Neural cell (in vitro differentiated cells): Measurements from ENCODE around the gene CDKAL1. TPM values are rescaled to one million over a fixed set of nuclear protein-coding genes. Genes with fewer than 3 reads are reported as not detected.

ENCODE experiments used
- H2AFZ ChIP-seq: fragments of 200-600, 300-800 bp; sonication (generic), shearing (Covaris generic); 2 replicates; pipeline ENCODE4 v1.6.0; 2014; ENCODE audit warnings: low read depth, mild to moderate bottlenecking, antibody characterized with exemption, low read length, moderate library complexity
- H3F3A ChIP-seq: fragments of 200-600 bp; shearing (Covaris generic); 2 replicates; pipeline ENCODE4 v1.6.1; 2016; ENCODE audit warnings: mild to moderate bottlenecking, moderate library complexity, mixed read lengths, antibody characterized with exemption, low read length; ENCODE audit not compliant: insufficient read depth, poor library complexity, severe bottlenecking
- H3K27ac ChIP-seq: fragments of 200-600, 300-800 bp; sonication (generic), shearing (Covaris generic); 2 replicates; pipeline ENCODE4 v1.5.1; 2014; ENCODE audit warnings: mild to moderate bottlenecking, low read length, moderate library complexity
- H3K27me3 ChIP-seq: fragments of 300-800, 200-600 bp; sonication (generic), shearing (Covaris generic); 2 replicates; pipeline ENCODE4 v1.6.0; 2014; ENCODE audit warnings: mild to moderate bottlenecking, low read depth, low read length, moderate library complexity; ENCODE audit not compliant: insufficient read depth
- H3K36me3 ChIP-seq: fragments of 300-800, 200-600 bp; sonication (generic), shearing (Covaris generic); 2 replicates; pipeline ENCODE4 v1.5.1; 2014; ENCODE audit warnings: mild to moderate bottlenecking, antibody characterized with exemption, low read length, moderate library complexity; ENCODE audit not compliant: insufficient read depth
- H3K4me2 ChIP-seq: fragments of 300-800, 200-600 bp; sonication (generic), shearing (Covaris generic); 2 replicates; pipeline ENCODE4 v1.6.0; 2014; ENCODE audit warnings: mild to moderate bottlenecking, low read length
- H3K4me3 ChIP-seq: fragments of 300-800, 200-600 bp; sonication (generic), shearing (Covaris generic); 2 replicates; pipeline ENCODE4 v1.5.1; 2014; ENCODE audit warnings: mild to moderate bottlenecking, low read length, moderate library complexity
- H3K79me2 ChIP-seq: fragments of 200-600 bp; shearing (Covaris generic); replicated peaks from 2 replicates; pipeline ENCODE4 v1.6.0; 2014; ENCODE audit warnings: mild to moderate bottlenecking, low read length, moderate library complexity; ENCODE audit not compliant: insufficient read depth
- H3K9ac ChIP-seq: fragments of 300-800, 200-600 bp; sonication (generic), shearing (Covaris generic); 2 replicates; pipeline ENCODE4 v1.6.1; 2016; ENCODE audit warnings: mild to moderate bottlenecking, low read length, mixed read lengths
- H3K9me2 ChIP-seq: fragments of 200-600 bp; shearing (Covaris generic); 2 replicates; pipeline ENCODE4 v1.6.1; 2016; ENCODE audit warnings: mild to moderate bottlenecking, low read length, mixed read lengths; ENCODE audit not compliant: insufficient read depth
- H3K9me3 ChIP-seq: fragments of 200-600, 300-800 bp; sonication (generic), shearing (Covaris generic); 2 replicates; pipeline ENCODE4 v1.6.1; 2016; ENCODE audit warnings: mild to moderate bottlenecking, mixed run types, low read length, moderate library complexity, mixed read lengths
- H4K20me1 ChIP-seq: fragments of 200-600 bp; shearing (Covaris generic); 2 replicates; pipeline ENCODE4 v1.6.1; 2016; ENCODE audit warnings: mild to moderate bottlenecking, mixed run types; ENCODE audit not compliant: insufficient read depth
- EP300 ChIP-seq: fragments of 450-650 bp; conservative IDR thresholded peaks from 2 replicates; pipeline ENCODE4 v1.6.1; 2014; ENCODE audit warnings: antibody characterized with exemption, mild to moderate bottlenecking, moderate library complexity; ENCODE audit not compliant: poor library complexity, severe bottlenecking
- EZH2 ChIP-seq: fragments of 200-600, 300-800 bp; shearing (Covaris generic), sonication (generic); IDR thresholded peaks from 2 replicates; pipeline ENCODE4 v1.6.1; 2014; ENCODE audit warnings: antibody characterized with exemption, low read length, borderline replicate concordance, mild to moderate bottlenecking; ENCODE audit not compliant: insufficient read depth, poor library complexity, severe bottlenecking
- MXI1 ChIP-seq: fragments of 450-650 bp; conservative IDR thresholded peaks from 2 replicates; pipeline ENCODE4 v1.6.1; 2014; ENCODE audit warnings: antibody characterized with exemption, mild to moderate bottlenecking; ENCODE audit not compliant: poor library complexity, severe bottlenecking
- POLR2AphosphoS5 ChIP-seq: IDR thresholded peaks from 2 replicates; pipeline ENCODE4 v1.6.1; 2012
- RAD21 ChIP-seq: fragments of 450-650 bp; conservative IDR thresholded peaks from 2 replicates; pipeline ENCODE4 v1.6.1; 2014; ENCODE audit warnings: antibody characterized with exemption, mild to moderate bottlenecking, moderate library complexity
- SMC3 ChIP-seq: fragments of 450-650 bp; conservative IDR thresholded peaks from 2 replicates; pipeline ENCODE4 v1.6.1; 2014; ENCODE audit warnings: antibody characterized with exemption, mild to moderate bottlenecking, moderate library complexity; ENCODE audit not compliant: poor library complexity
- TAF1 ChIP-seq: IDR thresholded peaks from 2 replicates; pipeline ENCODE4 v1.6.1; 2012; ENCODE audit warnings: low read depth
- polyA plus RNA-seq: library from polyadenylated mRNA; depleted of rRNA; stranded (reverse); fragments of >200 nt; gene quantifications from 2 replicates; pipeline ENCODE4 v1.2.3, GENCODE V29; 2014
- TF ChIP-seq, protein P1 (sequence below): fragments of 450-650 bp; IDR thresholded peaks from 2 replicates; pipeline ENCODE4 v1.5.1; 2014; ENCODE audit warnings: antibody characterized with exemption, mild to moderate bottlenecking, moderate library complexity; ENCODE audit not compliant: poor library complexity, severe bottlenecking
- TF ChIP-seq, protein P2 (sequence below): IDR thresholded peaks from 2 replicates; pipeline ENCODE4 v1.6.1; 2012; ENCODE audit warnings: borderline replicate concordance

The CDKAL1 gene
- polyA plus RNA-seq, 1 donor from 2014 or later: 10.7 TPM

DNA sequence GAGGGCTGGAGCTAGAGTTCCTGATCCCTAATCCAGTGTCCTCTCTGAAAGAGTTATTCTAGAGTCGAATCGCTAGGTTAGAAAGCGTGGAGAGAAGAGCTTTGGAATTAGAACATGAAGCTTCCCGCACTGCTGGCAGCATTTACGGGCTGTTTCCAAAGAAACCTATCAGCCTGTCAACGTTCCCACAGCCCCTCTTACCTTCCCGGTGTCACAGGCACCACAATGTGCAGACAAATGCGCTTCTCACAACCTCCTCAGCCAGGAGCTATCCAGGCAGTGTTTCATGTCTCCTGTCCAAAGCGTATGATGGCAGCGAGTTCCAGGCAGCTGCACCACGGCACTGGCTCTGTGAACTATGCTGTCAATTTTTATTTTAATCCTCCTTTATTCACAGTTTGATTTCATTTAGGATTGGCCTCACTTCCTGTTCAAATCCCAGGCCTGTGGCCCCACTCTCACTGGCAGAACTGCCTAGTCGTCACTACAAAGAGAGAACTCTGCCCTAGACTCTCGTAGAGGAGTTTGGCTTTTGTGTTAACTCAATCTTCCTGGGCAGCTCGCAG is 736.5 kb downstream of the CDKAL1 start:
- H3K9me3 ChIP-seq: no peaks in the 10 kb centered on the region
- peak overlapping the region; percentile 14 for H3K27ac ChIP-seq
- H3K4me3 ChIP-seq: no peak overlapping the region
- H2AFZ ChIP-seq: no peak overlapping the region
- H4K20me1 ChIP-seq: no peaks in the 10 kb centered on the region
- no peak overlapping the region for H3K4me2 ChIP-seq
- peak overlapping the region; percentile 17 for H3K9ac ChIP-seq
- H3F3A ChIP-seq: no peaks in the 10 kb centered on the region
- no peaks in the 10 kb centered on the region for H3K27me3 ChIP-seq
- no peaks in the 10 kb centered on the region for H3K79me2 ChIP-seq
- TF ChIP-seq, protein P1, sequence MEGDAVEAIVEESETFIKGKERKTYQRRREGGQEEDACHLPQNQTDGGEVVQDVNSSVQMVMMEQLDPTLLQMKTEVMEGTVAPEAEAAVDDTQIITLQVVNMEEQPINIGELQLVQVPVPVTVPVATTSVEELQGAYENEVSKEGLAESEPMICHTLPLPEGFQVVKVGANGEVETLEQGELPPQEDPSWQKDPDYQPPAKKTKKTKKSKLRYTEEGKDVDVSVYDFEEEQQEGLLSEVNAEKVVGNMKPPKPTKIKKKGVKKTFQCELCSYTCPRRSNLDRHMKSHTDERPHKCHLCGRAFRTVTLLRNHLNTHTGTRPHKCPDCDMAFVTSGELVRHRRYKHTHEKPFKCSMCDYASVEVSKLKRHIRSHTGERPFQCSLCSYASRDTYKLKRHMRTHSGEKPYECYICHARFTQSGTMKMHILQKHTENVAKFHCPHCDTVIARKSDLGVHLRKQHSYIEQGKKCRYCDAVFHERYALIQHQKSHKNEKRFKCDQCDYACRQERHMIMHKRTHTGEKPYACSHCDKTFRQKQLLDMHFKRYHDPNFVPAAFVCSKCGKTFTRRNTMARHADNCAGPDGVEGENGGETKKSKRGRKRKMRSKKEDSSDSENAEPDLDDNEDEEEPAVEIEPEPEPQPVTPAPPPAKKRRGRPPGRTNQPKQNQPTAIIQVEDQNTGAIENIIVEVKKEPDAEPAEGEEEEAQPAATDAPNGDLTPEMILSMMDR: no peak
- peak; percentile 22 for TF ChIP-seq POLR2AphosphoS5
- TF ChIP-seq, protein P2, sequence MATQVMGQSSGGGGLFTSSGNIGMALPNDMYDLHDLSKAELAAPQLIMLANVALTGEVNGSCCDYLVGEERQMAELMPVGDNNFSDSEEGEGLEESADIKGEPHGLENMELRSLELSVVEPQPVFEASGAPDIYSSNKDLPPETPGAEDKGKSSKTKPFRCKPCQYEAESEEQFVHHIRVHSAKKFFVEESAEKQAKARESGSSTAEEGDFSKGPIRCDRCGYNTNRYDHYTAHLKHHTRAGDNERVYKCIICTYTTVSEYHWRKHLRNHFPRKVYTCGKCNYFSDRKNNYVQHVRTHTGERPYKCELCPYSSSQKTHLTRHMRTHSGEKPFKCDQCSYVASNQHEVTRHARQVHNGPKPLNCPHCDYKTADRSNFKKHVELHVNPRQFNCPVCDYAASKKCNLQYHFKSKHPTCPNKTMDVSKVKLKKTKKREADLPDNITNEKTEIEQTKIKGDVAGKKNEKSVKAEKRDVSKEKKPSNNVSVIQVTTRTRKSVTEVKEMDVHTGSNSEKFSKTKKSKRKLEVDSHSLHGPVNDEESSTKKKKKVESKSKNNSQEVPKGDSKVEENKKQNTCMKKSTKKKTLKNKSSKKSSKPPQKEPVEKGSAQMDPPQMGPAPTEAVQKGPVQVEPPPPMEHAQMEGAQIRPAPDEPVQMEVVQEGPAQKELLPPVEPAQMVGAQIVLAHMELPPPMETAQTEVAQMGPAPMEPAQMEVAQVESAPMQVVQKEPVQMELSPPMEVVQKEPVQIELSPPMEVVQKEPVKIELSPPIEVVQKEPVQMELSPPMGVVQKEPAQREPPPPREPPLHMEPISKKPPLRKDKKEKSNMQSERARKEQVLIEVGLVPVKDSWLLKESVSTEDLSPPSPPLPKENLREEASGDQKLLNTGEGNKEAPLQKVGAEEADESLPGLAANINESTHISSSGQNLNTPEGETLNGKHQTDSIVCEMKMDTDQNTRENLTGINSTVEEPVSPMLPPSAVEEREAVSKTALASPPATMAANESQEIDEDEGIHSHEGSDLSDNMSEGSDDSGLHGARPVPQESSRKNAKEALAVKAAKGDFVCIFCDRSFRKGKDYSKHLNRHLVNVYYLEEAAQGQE: peak; percentile 70
- TF ChIP-seq EZH2: no peak
- no peak for TF ChIP-seq MXI1
- peak; percentile 42 for TF ChIP-seq EP300
- TF ChIP-seq SMC3: no peak
- no peak for TF ChIP-seq RAD21
- no peak for TF ChIP-seq TAF1
- no peaks in the 10 kb centered on the region for H3K9me2 ChIP-seq
- H3K36me3 ChIP-seq: no peaks in the 10 kb centered on the region

DNA sequence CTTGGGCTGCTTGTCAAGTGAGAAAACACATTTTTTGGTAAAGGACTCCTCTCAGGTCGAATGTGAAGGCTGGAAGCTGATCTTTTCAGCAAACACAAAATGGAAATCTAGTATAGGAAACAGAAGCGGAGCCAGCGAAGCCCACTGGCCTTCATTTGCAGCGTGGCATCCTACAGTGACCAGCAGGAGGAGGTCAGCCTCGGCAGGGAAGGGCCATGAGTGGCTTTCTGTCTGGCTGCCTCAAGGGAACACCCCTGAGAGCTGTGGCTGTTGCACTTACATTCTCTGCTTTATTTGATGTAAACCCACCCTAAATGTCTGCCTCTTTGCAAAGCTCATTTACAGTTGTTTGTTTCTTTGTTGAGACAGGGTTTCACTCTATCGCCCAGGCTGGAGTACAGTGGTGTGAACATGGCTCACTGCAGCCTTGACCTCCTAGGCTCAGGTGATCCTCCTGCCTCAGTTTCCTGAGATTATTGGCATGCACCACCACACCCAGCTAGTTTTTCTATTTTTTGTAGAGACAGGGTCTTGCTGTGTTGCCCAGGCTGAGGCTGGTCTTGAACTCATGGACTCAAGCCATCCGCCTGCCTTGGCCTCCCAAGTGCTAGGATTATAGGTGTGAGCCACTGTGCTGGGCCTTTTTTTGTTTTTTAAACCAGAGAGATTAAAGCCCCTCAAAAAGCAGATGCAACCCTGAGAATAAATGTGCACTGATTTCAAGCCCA is 737.3 kb downstream of the CDKAL1 start:
- Histone ChIP-seq H4K20me1 (no peaks in the 10 kb centered on the region), H3K27ac (no peak overlapping the region), H3K27me3 (no peaks in the 10 kb centered on the region), H3K36me3 (no peaks in the 10 kb centered on the region), H2AFZ (no peak overlapping the region), H3F3A (no peaks in the 10 kb centered on the region), H3K79me2 (no peaks in the 10 kb centered on the region), H3K9me2 (no peaks in the 10 kb centered on the region), H3K4me3 (no peak overlapping the region), H3K9me3 (no peaks in the 10 kb centered on the region), H3K4me2 (no peak overlapping the region), H3K9ac (no peak overlapping the region)
- no peak for TF ChIP-seq EP300
- TF ChIP-seq, protein P2: no peak
- TF ChIP-seq EZH2: no peak
- no peak for TF ChIP-seq RAD21
- no peak for TF ChIP-seq TAF1
- TF ChIP-seq POLR2AphosphoS5: no peak
- TF ChIP-seq MXI1: no peak
- no peak for TF ChIP-seq SMC3
- TF ChIP-seq, protein P1: no peak
